Myocyte (in vitro differentiated cells): ENCODE results near the gene CD207. TPM values are rescaled to one million over a fixed set of nuclear protein-coding genes. Genes with fewer than 3 reads are reported as not detected.
"Not testable (repeated sequence)": the region's sequence is repeated elsewhere in the genome, so short reads cannot be mapped to it uniquely, and the experiment has no call there.

Experiments
- DNase-seq: peaks from one replicate; pipeline ENCODE4 v3.0.0-alpha.2; 2012; ENCODE audit warnings: low read depth
- polyA plus RNA-seq: library from polyadenylated mRNA; unstranded; fragments of >200 nt; gene quantifications from one replicate; pipeline ENCODE4 v1.2.1, GENCODE V29; 2012; ENCODE audit warnings: missing spikeins
- total RNA-seq: library from RNA; depleted of rRNA; stranded (reverse); fragments of >200 nt; gene quantifications from 2 replicates; pipeline ENCODE4 v1.2.3, GENCODE V29; 2014

Gene CD207
- 0.26 TPM in 1 of 2 replicates, not detected in the other for total RNA-seq
- polyA plus RNA-seq: 0.05 TPM

- DNase-seq: no peak
These were observed at the start of gene CD207 for GRCh38 chr2:70835643-70836042. TSS of gene CD207 (minus strand) at chr2:70835816. CDS start at chr2:70835776, 40 bp downstream.

- DNase-seq: not testable (repeated sequence)
These were observed 42.9 kb upstream of the CD207 start for GRCh38 chr2:70878543-70878942.

GRCh38 chr2:70876138-70876537, 40.5 kb upstream of the CD207 start:
- not testable (repeated sequence) for DNase-seq

- DNase-seq: no peak
These were observed 37.9 kb upstream of the CD207 start for GRCh38 chr2:70873541-70873940.

GRCh38 chr2:70871398-70872211, 36.0 kb upstream of the CD207 start:
- DNase-seq: peak; percentile 83

GRCh38 chr2:70870790-70871189, 35.2 kb upstream of the CD207 start:
- no peak for DNase-seq

GRCh38 chr2:70868970-70869369, 33.4 kb upstream of the CD207 start:
- no peak for DNase-seq

GRCh38 chr2:70861777-70862625, 26.4 kb upstream of the CD207 start:
- peak; percentile 89 for DNase-seq

GRCh38 chr2:70855667-70856066, 20.1 kb upstream of the CD207 start:
- DNase-seq: peak; percentile 37

- DNase-seq: no peak
These were observed 18.8 kb upstream of the CD207 start for GRCh38 chr2:70854411-70854810.

- DNase-seq: no peak
These were observed 17.2 kb upstream of the CD207 start for GRCh38 chr2:70852824-70853223.

GRCh38 chr2:70851704-70852103, 16.1 kb upstream of the CD207 start:
- no peak for DNase-seq

- no peak for DNase-seq
These were observed 15.3 kb upstream of the CD207 start for GRCh38 chr2:70850925-70851324.

- no peak for DNase-seq
These were observed 6.8 kb upstream of the CD207 start for GRCh38 chr2:70842401-70842800.

- no peak for DNase-seq
These were observed 2.6 kb upstream of the CD207 start for GRCh38 chr2:70837980-70838925.

GRCh38 chr2:70834881-70835280, 735 bp downstream of the CD207 start:
- DNase-seq: no peak

GRCh38 chr2:70834106-70834505, 1.5 kb downstream of the CD207 start:
- DNase-seq: no peak

GRCh38 chr2:70833246-70833645, 2.4 kb downstream of the CD207 start:
- no peak for DNase-seq

- no peak for DNase-seq
These were observed 3.2 kb downstream of the CD207 start for GRCh38 chr2:70832386-70832785.

- DNase-seq: no peak
These were observed 3.8 kb downstream of the CD207 start for GRCh38 chr2:70831861-70832260.

- no peak for DNase-seq
These were observed 5.2 kb downstream of the CD207 start for GRCh38 chr2:70830366-70830765.
